ENCODE measurements around the gene RIN1.
A peak's percentile ranks its signal among the peaks of the same experiment; 100 is the strongest.
"Not testable (repeated sequence)": the region's sequence is repeated elsewhere in the genome, so short reads cannot be mapped to it uniquely, and the experiment has no call there.

Gene RIN1

GRCh38 chr11:66333896-66334604, 2.2 kb downstream of the RIN1 start:
- DNase-seq = no peak

- DNase-seq = no peak
Observed at GRCh38 chr11:66333220-66333877, 2.9 kb downstream of the RIN1 start.

- DNase-seq = no peak
Observed at GRCh38 chr11:66332371-66333219, 3.6 kb downstream of the RIN1 start.

GRCh38 chr11:66331542-66332370, 4.5 kb downstream of the RIN1 start:
- no peak for DNase-seq

GRCh38 chr11:66330931-66331330, 5.3 kb downstream of the RIN1 start:
- no peak for DNase-seq

- no peak for DNase-seq
Observed at GRCh38 chr11:66329165-66329673, 7.0 kb downstream of the RIN1 start.

GRCh38 chr11:66328302-66329144, 7.7 kb downstream of the RIN1 start:
- DNase-seq = peak; percentile 88

- peak; percentile 23 for DNase-seq
Observed at GRCh38 chr11:66328031-66328301, 8.3 kb downstream of the RIN1 start.

- no peak for DNase-seq
Observed at GRCh38 chr11:66327171-66328030, 8.8 kb downstream of the RIN1 start.

- peak; percentile 74 for DNase-seq
Observed at GRCh38 chr11:66326261-66327111, 9.7 kb downstream of the RIN1 start.

- no peak for DNase-seq
Observed at GRCh38 chr11:66325263-66325671, 11.0 kb downstream of the RIN1 start.

- no peak for DNase-seq
Observed at GRCh38 chr11:66324664-66325063, 11.6 kb downstream of the RIN1 start.

GRCh38 chr11:66323684-66324083, 12.6 kb downstream of the RIN1 start:
- DNase-seq = no peak

GRCh38 chr11:66322732-66323427, 13.4 kb downstream of the RIN1 start:
- no peak for DNase-seq

GRCh38 chr11:66321606-66322005, 14.6 kb downstream of the RIN1 start:
- no peak for DNase-seq

GRCh38 chr11:66320748-66321147, 15.5 kb downstream of the RIN1 start:
- not testable (repeated sequence) for DNase-seq

GRCh38 chr11:66320289-66320688, 15.9 kb downstream of the RIN1 start:
- not testable (repeated sequence) for DNase-seq

GRCh38 chr11:66318600-66318970, 17.6 kb downstream of the RIN1 start:
- no peak for DNase-seq

Measured in CD4-positive, alpha-beta T cell treated with Interleukin-6 for 4 hours (primary cell).